IMR-90 (cell line): ENCODE data around the gene CAMTA2. TPM values are rescaled to one million over a fixed set of nuclear protein-coding genes. Genes with fewer than 3 reads are reported as not detected.

Experiments
- ATAC-seq: fragments of 200-7000 bp; cut with Tn5 transposase; 2 replicates; pipeline ENCODE4 v1.9.1; 2020; ENCODE audit warnings: low read depth, mild to moderate bottlenecking, moderate library complexity
- BruUV-seq: library from RNA; stranded (reverse); fragments of 400-500 nt; replicated peaks from 2 replicates; lab custom pipeline; 2021; lab: Mats Ljungman, UMichigan
- CTCF ChIA-PET: fragments of 300-600 bp; formaldehyde crosslinking; extraction: SDS; loops from one replicate; lab custom pipeline; 2021; ENCODE audit warnings: antibody characterized with exemption; lab: Yijun Ruan, JAX
- POLR2A ChIA-PET: fragments of 300-600 bp; sonication (Branson Sonifier 250); formaldehyde crosslinking; loops from one replicate; lab custom pipeline; 2022; ENCODE audit warnings: antibody characterized with exemption; ENCODE audit not compliant: unreplicated experiment; lab: Charles Lee
- DNase-seq: peaks from one replicate; pipeline ENCODE4 v3.0.0; 2013
- H2AFZ ChIP-seq: replicated peaks from 2 replicates; pipeline ENCODE3; 2013; ENCODE audit warnings: low read length, mild to moderate bottlenecking; ENCODE audit not compliant: poor library complexity
- H2AK5ac ChIP-seq: 2 replicates; pipeline ENCODE4 v1.6.1; 2013; ENCODE audit warnings: low read depth, low read length, inconsistent platforms
- H2AK9ac ChIP-seq: replicated peaks from 2 replicates; pipeline ENCODE3; 2013; ENCODE audit warnings: mild to moderate bottlenecking, low read depth, low read length, moderate library complexity; ENCODE audit not compliant: poor library complexity
- H2BK120ac ChIP-seq: 2 replicates; pipeline ENCODE4 v1.6.1; 2013; ENCODE audit warnings: low read depth, low read length, inconsistent platforms
- H2BK15ac ChIP-seq: 3 replicates; pipeline ENCODE4 v1.6.1; 2013; ENCODE audit warnings: low read depth, low read length, inconsistent platforms
- H2BK20ac ChIP-seq: 2 replicates; pipeline ENCODE4 v1.6.1; 2013; ENCODE audit warnings: low read depth, mild to moderate bottlenecking, inconsistent platforms, low read length, moderate library complexity
- H2BK5ac ChIP-seq: 2 replicates; pipeline ENCODE4 v1.6.1; 2013; ENCODE audit warnings: mild to moderate bottlenecking, low read depth, low read length, inconsistent platforms; ENCODE audit not compliant: poor library complexity, severe bottlenecking
- H3K14ac ChIP-seq: replicated peaks from 2 replicates; pipeline ENCODE4 v1.6.1; 2013; ENCODE audit warnings: low read depth, low read length, inconsistent platforms
- H3K18ac ChIP-seq: 2 replicates; pipeline ENCODE4 v1.6.1; 2013; ENCODE audit warnings: low read depth, low read length, control low read depth
- H3K23ac ChIP-seq: 2 replicates; pipeline ENCODE4 v1.6.1; 2013; ENCODE audit warnings: low read depth, low read length, inconsistent platforms
- H3K27ac ChIP-seq: 2 replicates; pipeline ENCODE4 v1.5.1; 2013; ENCODE audit warnings: mild to moderate bottlenecking, control low read depth, low read length; ENCODE audit not compliant: insufficient read depth
- H3K27me3 ChIP-seq: 2 replicates; pipeline ENCODE4 v1.6.1; 2013; ENCODE audit warnings: low read length; ENCODE audit not compliant: control insufficient read depth, insufficient read depth
- H3K36me3 ChIP-seq: 2 replicates; pipeline ENCODE4 v1.6.1; 2013; ENCODE audit warnings: low read length, mixed read lengths; ENCODE audit not compliant: control insufficient read depth, insufficient read depth
- H3K4ac ChIP-seq: 2 replicates; pipeline ENCODE4 v1.6.1; 2013; ENCODE audit warnings: low read depth, low read length, inconsistent platforms
- H3K4me1 ChIP-seq: 2 replicates; pipeline ENCODE4 v1.6.1; 2013; ENCODE audit warnings: low read length, mixed read lengths; ENCODE audit not compliant: control insufficient read depth, insufficient read depth
- H3K4me2 ChIP-seq: 2 replicates; pipeline ENCODE4 v1.6.1; 2013; ENCODE audit warnings: low read depth, mild to moderate bottlenecking, control low read depth, low read length, moderate library complexity
- H3K4me3 ChIP-seq: 2 replicates; pipeline ENCODE4 v1.5.1; 2013; ENCODE audit warnings: low read depth, mild to moderate bottlenecking, control low read depth, low read length, moderate library complexity; ENCODE audit not compliant: insufficient read depth
- H3K56ac ChIP-seq: 2 replicates; pipeline ENCODE4 v1.6.1; 2013; ENCODE audit warnings: low read length, inconsistent platforms; ENCODE audit not compliant: insufficient read depth; ENCODE audit errors: extremely low read depth
- H3K79me1 ChIP-seq, 2 experiments: 2 replicates each; pipeline ENCODE4 v1.6.1; 2013; ENCODE audit warnings: low read length in 2 of 2, inconsistent platforms in 1 of 2, low read depth in 1 of 2
- H3K9ac ChIP-seq: 2 replicates; pipeline ENCODE4 v1.6.1; 2013; ENCODE audit warnings: low read depth, low read length, control low read depth
- H3K9me1 ChIP-seq: 2 replicates; pipeline ENCODE4 v1.6.1; 2013; ENCODE audit warnings: low read length, inconsistent platforms; ENCODE audit not compliant: insufficient read depth
- H3K9me3 ChIP-seq: 2 replicates; pipeline ENCODE4 v1.6.1; 2013; ENCODE audit warnings: low read length; ENCODE audit not compliant: control insufficient read depth, insufficient read depth
- H4K20me1 ChIP-seq: 2 replicates; pipeline ENCODE4 v1.6.1; 2013; ENCODE audit warnings: low read length, inconsistent platforms; ENCODE audit not compliant: insufficient read depth
- H4K5ac ChIP-seq: 2 replicates; pipeline ENCODE4 v1.6.1; 2013; ENCODE audit warnings: mild to moderate bottlenecking, low read depth, low read length, control low read depth
- H4K8ac ChIP-seq, 2 experiments: 2 replicates each; pipeline ENCODE4 v1.6.1; 2013; ENCODE audit warnings: low read depth in 2 of 2, low read length in 2 of 2, control low read depth in 1 of 2, inconsistent platforms in 1 of 2
- H4K91ac ChIP-seq: 2 replicates; pipeline ENCODE4 v1.6.1; 2013; ENCODE audit warnings: low read depth, low read length, inconsistent platforms; ENCODE audit not compliant: insufficient read depth
- BHLHE40 ChIP-seq: fragments of 150-350 bp; IDR thresholded peaks from 2 replicates; pipeline ENCODE4 v1.6.1; 2016; ENCODE audit warnings: mild to moderate bottlenecking, low read depth, low read length
- CEBPB ChIP-seq: IDR thresholded peaks from 2 replicates; pipeline ENCODE4 v1.6.1; 2012; ENCODE audit warnings: low read depth, low read length, improper control_type of control experiment
- CHD1 ChIP-seq: IDR thresholded peaks from 2 replicates; pipeline ENCODE4 v1.6.1; 2012; ENCODE audit warnings: low read depth, low read length, improper control_type of control experiment
- FOS ChIP-seq: fragments of 150-350 bp; IDR thresholded peaks from 2 replicates; pipeline ENCODE4 v1.6.1; 2016; ENCODE audit warnings: low read depth, low read length
- MAFK ChIP-seq: IDR thresholded peaks from 2 replicates; pipeline ENCODE4 v1.6.1; 2012; ENCODE audit warnings: low read depth, low read length, improper control_type of control experiment
- MAZ ChIP-seq: IDR thresholded peaks from 2 replicates; pipeline ENCODE4 v1.6.1; 2012; ENCODE audit warnings: low read depth, mild to moderate bottlenecking, low read length, improper control_type of control experiment, moderate library complexity, borderline replicate concordance
- MXI1 ChIP-seq: IDR thresholded peaks from 2 replicates; pipeline ENCODE4 v1.6.1; 2012; ENCODE audit warnings: low read depth, mild to moderate bottlenecking, low read length, moderate library complexity, borderline replicate concordance
- NFE2L2 ChIP-seq: fragments of 150-350 bp; IDR thresholded peaks from 2 replicates; pipeline ENCODE4 v1.6.1; 2016; ENCODE audit warnings: low read depth, mild to moderate bottlenecking, low read length
- POLR2A ChIP-seq: IDR thresholded peaks from 2 replicates; pipeline ENCODE4 v1.6.1; 2012; ENCODE audit warnings: mild to moderate bottlenecking, low read depth, low read length
- RAD21 ChIP-seq: IDR thresholded peaks from 2 replicates; pipeline ENCODE4 v1.6.1; 2012; ENCODE audit warnings: low read length, improper control_type of control experiment
- RCOR1 ChIP-seq: IDR thresholded peaks from 2 replicates; pipeline ENCODE4 v1.6.1; 2012; ENCODE audit warnings: mild to moderate bottlenecking, low read length, improper control_type of control experiment; ENCODE audit not compliant: insufficient replicate concordance
- RFX5 ChIP-seq: IDR thresholded peaks from 2 replicates; pipeline ENCODE4 v1.8.0; 2012; ENCODE audit warnings: low read depth, mild to moderate bottlenecking, low read length, moderate library complexity
- SMC3 ChIP-seq: fragments of 150-350 bp; IDR thresholded peaks from 2 replicates; pipeline ENCODE4 v1.6.1; 2016; ENCODE audit warnings: low read depth, mild to moderate bottlenecking, antibody characterized with exemption, low read length, moderate library complexity
- WGBS, 2 experiments: methylation state at CpG; one replicate each; pipeline versions ENCODE4 v1.1.5 to v1.1.7; 2013; ENCODE audit warnings: missing lambda C conversion rate in 2 of 2; ENCODE audit not compliant: insufficient read length in 1 of 2; ENCODE audit errors: extremely low coverage in 2 of 2; 5-methylcytosine and 5-hydroxymethylcytosine counted together
- dilution Hi-C: fragments of 300-500 bp; cut with HindIII; formaldehyde crosslinking; loops from one replicate; pipeline ENCODE4 v1.14.3; 2018; ENCODE audit warnings: low sequenced_read_pairs; ENCODE audit not compliant: unreplicated experiment
- in situ Hi-C: fragments of 300-500 bp; cut with MboI; formaldehyde crosslinking; loops from 3 replicates; pipeline ENCODE4 v1.14.3; 2019; ENCODE audit warnings: low sequenced_read_pairs, inconsistent platforms, mixed read lengths
- intact Hi-C: fragments of 100-400 bp; cut with micrococcal nuclease; formaldehyde crosslinking; loops from 2 replicates; pipeline ENCODE4 v1.10.0; 2022
- polyA plus RNA-seq, 3 experiments: library from polyadenylated mRNA; depleted of rRNA; stranded (reverse); fragments of >200 nt; gene quantifications; 2 replicates each; pipeline ENCODE4 v1.2.3, GENCODE V29; 2012; ENCODE audit warnings: low replicate concordance in 1 of 3
- total RNA-seq: library from RNA; depleted of rRNA; stranded (reverse); fragments of >200 nt; gene quantifications from 2 replicates; pipeline ENCODE4 v1.2.3, GENCODE V29; 2012
- TF ChIP-seq, protein P1 (sequence below): conservative IDR thresholded peaks from 2 replicates; pipeline ENCODE4 v1.5.1; 2012; ENCODE audit warnings: mild to moderate bottlenecking, low read depth, low read length, improper control_type of control experiment
- TF ChIP-seq, protein P2 (sequence below): fragments of 150-350 bp; IDR thresholded peaks from 2 replicates; pipeline ENCODE4 v1.6.1; 2017; ENCODE audit warnings: mild to moderate bottlenecking, antibody characterized with exemption, low read length, low read depth
- TF ChIP-seq, protein P3 (sequence below): fragments of 150-350 bp; IDR thresholded peaks from 2 replicates; pipeline ENCODE4 v1.6.1; 2016; ENCODE audit warnings: low read depth, mild to moderate bottlenecking, low read length, moderate library complexity, borderline replicate concordance

CAMTA2 gene
- total and polyA plus RNA-seq, 2 of the 4 experiments (the other 2 are of a cell fraction), result 1.4 to 54.7 TPM

DNA sequence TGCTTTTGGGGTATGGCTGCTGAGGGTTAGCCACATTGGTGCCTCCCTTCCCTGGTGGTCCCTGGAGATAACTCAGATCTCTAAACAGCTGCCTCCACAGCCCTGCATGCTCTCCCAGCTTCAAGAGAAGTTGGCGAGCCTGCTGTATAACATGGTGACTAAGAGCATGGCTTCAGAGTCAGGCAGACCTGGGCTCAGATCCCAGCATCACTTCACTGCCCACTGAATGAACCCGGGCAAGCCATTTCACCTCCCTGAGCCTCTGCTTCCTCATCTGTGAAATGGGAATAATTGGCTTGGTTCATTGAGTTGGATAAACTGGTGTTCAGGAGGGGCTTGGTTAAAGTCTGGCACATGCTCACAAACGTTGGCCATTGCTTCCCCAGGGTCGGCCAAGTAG is 26.9 kb upstream of the CAMTA2 start:
- Histone ChIP-seq H3K36me3 (peaks cover 51% of the 10 kb centered on the region), H3K27me3 (no peaks in the 10 kb centered on the region)
- no TSS peak for BruUV-seq

More for the DNA sequence above, 26.9 kb upstream of the CAMTA2 start:
- no peak for DNase-seq
- Histone ChIP-seq H3K23ac (no peak overlapping the region), H3K14ac (no peak overlapping the region), H3K4me3 (no peak overlapping the region), H3K9me3 (no peaks in the 10 kb centered on the region), H3K56ac (no peak overlapping the region), H3K4ac (no peak overlapping the region), H4K8ac (no peak overlapping the region), H2AFZ (no peak overlapping the region), H2BK15ac (no peak overlapping the region), H3K27ac (no peak overlapping the region), H4K91ac (no peak overlapping the region), H3K4me1 (no peaks in the 10 kb centered on the region; the same call in 1 of the 2 replicates), H4K20me1 (peaks cover 6% of the 10 kb centered on the region; the same call in 1 of the 2 replicates), H4K5ac (no peak overlapping the region), H2BK20ac (no peak overlapping the region), H3K9ac (no peak overlapping the region), H3K79me1 (peaks cover 20 to 22% of the 10 kb centered on the region in 2 experiments), H3K18ac (no peak overlapping the region), H2BK5ac (no peak overlapping the region), H3K9me1 (peaks cover 8% of the 10 kb centered on the region), H2AK5ac (no peak overlapping the region), H2BK120ac (no peak overlapping the region), H2AK9ac (no peak overlapping the region), H3K4me2 (no peak overlapping the region)
- WGBS, 2 experiments, result no CpG with 5 or more reads among the region's 4 CpGs
- ATAC-seq, result no peak
- in situ Hi-C loops (no loop called here), dilution Hi-C loops (no loop called here), intact Hi-C loops (no loop called here)
- ChIA-PET CTCF (no interaction called here), POLR2A (no interaction called here)
- TF ChIP-seq CHD1, result no peak
- no peak for TF ChIP-seq SMC3
- TF ChIP-seq MXI1, result no peak
- TF ChIP-seq, protein P1, sequence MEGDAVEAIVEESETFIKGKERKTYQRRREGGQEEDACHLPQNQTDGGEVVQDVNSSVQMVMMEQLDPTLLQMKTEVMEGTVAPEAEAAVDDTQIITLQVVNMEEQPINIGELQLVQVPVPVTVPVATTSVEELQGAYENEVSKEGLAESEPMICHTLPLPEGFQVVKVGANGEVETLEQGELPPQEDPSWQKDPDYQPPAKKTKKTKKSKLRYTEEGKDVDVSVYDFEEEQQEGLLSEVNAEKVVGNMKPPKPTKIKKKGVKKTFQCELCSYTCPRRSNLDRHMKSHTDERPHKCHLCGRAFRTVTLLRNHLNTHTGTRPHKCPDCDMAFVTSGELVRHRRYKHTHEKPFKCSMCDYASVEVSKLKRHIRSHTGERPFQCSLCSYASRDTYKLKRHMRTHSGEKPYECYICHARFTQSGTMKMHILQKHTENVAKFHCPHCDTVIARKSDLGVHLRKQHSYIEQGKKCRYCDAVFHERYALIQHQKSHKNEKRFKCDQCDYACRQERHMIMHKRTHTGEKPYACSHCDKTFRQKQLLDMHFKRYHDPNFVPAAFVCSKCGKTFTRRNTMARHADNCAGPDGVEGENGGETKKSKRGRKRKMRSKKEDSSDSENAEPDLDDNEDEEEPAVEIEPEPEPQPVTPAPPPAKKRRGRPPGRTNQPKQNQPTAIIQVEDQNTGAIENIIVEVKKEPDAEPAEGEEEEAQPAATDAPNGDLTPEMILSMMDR, result no peak
- TF ChIP-seq MAZ, result no peak
- TF ChIP-seq BHLHE40, result no peak
- no peak for TF ChIP-seq NFE2L2
- TF ChIP-seq, protein P2, sequence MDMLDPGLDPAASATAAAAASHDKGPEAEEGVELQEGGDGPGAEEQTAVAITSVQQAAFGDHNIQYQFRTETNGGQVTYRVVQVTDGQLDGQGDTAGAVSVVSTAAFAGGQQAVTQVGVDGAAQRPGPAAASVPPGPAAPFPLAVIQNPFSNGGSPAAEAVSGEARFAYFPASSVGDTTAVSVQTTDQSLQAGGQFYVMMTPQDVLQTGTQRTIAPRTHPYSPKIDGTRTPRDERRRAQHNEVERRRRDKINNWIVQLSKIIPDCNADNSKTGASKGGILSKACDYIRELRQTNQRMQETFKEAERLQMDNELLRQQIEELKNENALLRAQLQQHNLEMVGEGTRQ, result no peak
- no peak for TF ChIP-seq RCOR1
- TF ChIP-seq CEBPB, result no peak
- no peak for TF ChIP-seq POLR2A
- TF ChIP-seq MAFK, result no peak
- no peak for TF ChIP-seq RAD21
- no peak for TF ChIP-seq FOS
- no peak for TF ChIP-seq RFX5
- TF ChIP-seq, protein P3, sequence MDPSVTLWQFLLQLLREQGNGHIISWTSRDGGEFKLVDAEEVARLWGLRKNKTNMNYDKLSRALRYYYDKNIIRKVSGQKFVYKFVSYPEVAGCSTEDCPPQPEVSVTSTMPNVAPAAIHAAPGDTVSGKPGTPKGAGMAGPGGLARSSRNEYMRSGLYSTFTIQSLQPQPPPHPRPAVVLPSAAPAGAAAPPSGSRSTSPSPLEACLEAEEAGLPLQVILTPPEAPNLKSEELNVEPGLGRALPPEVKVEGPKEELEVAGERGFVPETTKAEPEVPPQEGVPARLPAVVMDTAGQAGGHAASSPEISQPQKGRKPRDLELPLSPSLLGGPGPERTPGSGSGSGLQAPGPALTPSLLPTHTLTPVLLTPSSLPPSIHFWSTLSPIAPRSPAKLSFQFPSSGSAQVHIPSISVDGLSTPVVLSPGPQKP, result no peak
